Measurements from ENCODE around the gene DPP9. TPM values are rescaled to one million over a fixed set of nuclear protein-coding genes. Genes with fewer than 3 reads are reported as not detected.
"Not testable (repeated sequence)": the region's sequence is repeated elsewhere in the genome, so short reads cannot be mapped to it uniquely, and the experiment has no call there.

Gene DPP9
- total RNA-seq, 1 experiment from 2014 or later: 27.7 TPM

- no peak for DNase-seq (ENCODE audit: low spot score)
These were observed 16.4 kb upstream of the DPP9 start for GRCh38 chr19:4740092-4740491.

- no peak for DNase-seq (ENCODE audit: low spot score)
These were observed 15.1 kb upstream of the DPP9 start for GRCh38 chr19:4738734-4739133.

- DNase-seq (ENCODE audit: low spot score): no peak
These were observed 14.4 kb upstream of the DPP9 start for GRCh38 chr19:4737955-4738600.

- no peak for DNase-seq (ENCODE audit: low spot score)
These were observed 10.2 kb upstream of the DPP9 start for GRCh38 chr19:4733755-4734345.

GRCh38 chr19:4732680-4733114, 9.1 kb upstream of the DPP9 start:
- DNase-seq (ENCODE audit: low spot score): peak; percentile 63

- DNase-seq (ENCODE audit: low spot score): no peak
These were observed 7.1 kb upstream of the DPP9 start for GRCh38 chr19:4730740-4731171.

GRCh38 chr19:4728871-4729270, 5.2 kb upstream of the DPP9 start:
- no peak for DNase-seq (ENCODE audit: low spot score)

GRCh38 chr19:4722671-4723594, 709 bp downstream of the DPP9 start:
- no peak for DNase-seq (ENCODE audit: low spot score)

- no peak for DNase-seq (ENCODE audit: low spot score)
These were observed 2.4 kb downstream of the DPP9 start for GRCh38 chr19:4721196-4721595.

- DNase-seq (ENCODE audit: low spot score): no peak
These were observed 3.5 kb downstream of the DPP9 start for GRCh38 chr19:4720037-4720700.

- no peak for DNase-seq (ENCODE audit: low spot score)
These were observed 4.2 kb downstream of the DPP9 start for GRCh38 chr19:4719499-4719866.

GRCh38 chr19:4717966-4718701, 5.5 kb downstream of the DPP9 start:
- DNase-seq (ENCODE audit: low spot score): no peak

GRCh38 chr19:4717191-4717965, 6.3 kb downstream of the DPP9 start:
- DNase-seq (ENCODE audit: low spot score): no peak

- DNase-seq (ENCODE audit: low spot score): no peak
These were observed 8.0 kb downstream of the DPP9 start for GRCh38 chr19:4715529-4716221.

GRCh38 chr19:4715178-4715528, 8.5 kb downstream of the DPP9 start:
- not testable (repeated sequence) for DNase-seq (ENCODE audit: low spot score)

- DNase-seq (ENCODE audit: low spot score): no peak
These were observed 9.6 kb downstream of the DPP9 start for GRCh38 chr19:4714016-4714415.

- DNase-seq (ENCODE audit: low spot score): peak; percentile 90
These were observed 10.2 kb downstream of the DPP9 start for GRCh38 chr19:4713384-4713951.

- DNase-seq (ENCODE audit: low spot score): no peak
These were observed 10.9 kb downstream of the DPP9 start for GRCh38 chr19:4712771-4713170.

- DNase-seq (ENCODE audit: low spot score): no peak
These were observed 12.4 kb downstream of the DPP9 start for GRCh38 chr19:4711211-4711610.

- no peak for DNase-seq (ENCODE audit: low spot score)
These were observed 13.4 kb downstream of the DPP9 start for GRCh38 chr19:4710281-4710600.
